ENCODE measurements around the gene SLC5A8.

SLC5A8 gene

GRCh38 chr12:101209319-101210302, at the start of gene SLC5A8:
Gene SLC5A8 (minus strand): TSS chr12:101210238. CDS start chr12:101209848, 390 bp downstream.
- DNase-seq: no peak

GRCh38 chr12:101257357-101257756, 47.3 kb upstream of the SLC5A8 start:
- no peak for DNase-seq

GRCh38 chr12:101256266-101256665, 46.2 kb upstream of the SLC5A8 start:
- DNase-seq: no peak

GRCh38 chr12:101243616-101244015, 33.6 kb upstream of the SLC5A8 start:
- no peak for DNase-seq

GRCh38 chr12:101243074-101243473, 33.0 kb upstream of the SLC5A8 start:
- no peak for DNase-seq

- no peak for DNase-seq
These were observed 28.8 kb upstream of the SLC5A8 start for GRCh38 chr12:101238800-101239329.

GRCh38 chr12:101238306-101238705, 28.3 kb upstream of the SLC5A8 start:
- DNase-seq: no peak

GRCh38 chr12:101235686-101236085, 25.6 kb upstream of the SLC5A8 start:
- no peak for DNase-seq

- no peak for DNase-seq
These were observed 21.6 kb upstream of the SLC5A8 start for GRCh38 chr12:101231636-101232035.

- no peak for DNase-seq
These were observed 20.5 kb upstream of the SLC5A8 start for GRCh38 chr12:101230547-101230946.

- DNase-seq: no peak
These were observed 19.8 kb upstream of the SLC5A8 start for GRCh38 chr12:101229841-101230241.

GRCh38 chr12:101221301-101221700, 11.3 kb upstream of the SLC5A8 start:
- DNase-seq: no peak

GRCh38 chr12:101216810-101217209, 6.8 kb upstream of the SLC5A8 start:
- DNase-seq: no peak

GRCh38 chr12:101207086-101207780, 2.8 kb downstream of the SLC5A8 start:
- no peak for DNase-seq

- no peak for DNase-seq
These were observed 5.3 kb downstream of the SLC5A8 start for GRCh38 chr12:101204602-101205304.

- no peak for DNase-seq
These were observed 9.2 kb downstream of the SLC5A8 start for GRCh38 chr12:101200824-101201223.

- DNase-seq: no peak
These were observed 9.9 kb downstream of the SLC5A8 start for GRCh38 chr12:101200145-101200544.

- no peak for DNase-seq
These were observed 23.7 kb downstream of the SLC5A8 start for GRCh38 chr12:101186291-101186690.

- no peak for DNase-seq
These were observed 28.3 kb downstream of the SLC5A8 start for GRCh38 chr12:101181776-101182175.

- no peak for DNase-seq
These were observed 35.5 kb downstream of the SLC5A8 start for GRCh38 chr12:101174541-101174940.

- DNase-seq: no peak
These were observed 36.8 kb downstream of the SLC5A8 start for GRCh38 chr12:101173197-101173749.

GRCh38 chr12:101172316-101172715, 37.7 kb downstream of the SLC5A8 start:
- no peak for DNase-seq

- no peak for DNase-seq
These were observed 42.0 kb downstream of the SLC5A8 start for GRCh38 chr12:101168001-101168400.

Data from CD4-positive, alpha-beta T cell treated with Interferon gamma for 1 hour (primary cell).